Raji (cell line): ENCODE measurements around the gene CD244.

Experiments used
- POLR2A ChIP-seq: IDR thresholded peaks from 2 replicates; pipeline ENCODE4 v1.6.1; 2011; ENCODE audit warnings: low read depth, low read length, control low read depth; ENCODE audit not compliant: insufficient read depth

CD244 gene

DNA sequence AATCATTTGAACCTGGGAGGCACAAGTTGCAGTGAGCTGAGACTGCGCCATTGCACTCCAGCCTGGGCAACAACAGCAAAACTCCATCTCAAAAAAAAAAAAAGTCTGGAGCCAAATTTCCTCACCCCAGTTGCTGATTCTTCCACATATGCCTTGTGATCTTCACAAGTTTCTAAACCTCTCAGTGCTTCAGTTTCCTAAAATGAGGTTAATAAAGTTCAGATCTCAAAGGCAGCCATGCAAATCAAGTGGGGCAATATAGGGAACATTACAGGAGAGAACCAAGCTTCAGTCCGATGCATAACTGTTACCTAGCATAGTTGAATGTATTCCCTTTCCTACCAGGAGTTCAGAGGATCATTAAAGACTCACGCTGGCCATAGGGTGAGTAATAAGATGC, 17.5 kb upstream of the CD244 start:
- TF ChIP-seq POLR2A: no peak

- TF ChIP-seq POLR2A: no peak
These were observed 16.4 kb upstream of the CD244 start for GRCh38 chr1:160879056-160879455.

- TF ChIP-seq POLR2A: no peak
These were observed 14.5 kb upstream of the CD244 start for GRCh38 chr1:160877221-160877620.

GRCh38 chr1:160876311-160876710, 13.6 kb upstream of the CD244 start:
- no peak for TF ChIP-seq POLR2A

DNA sequence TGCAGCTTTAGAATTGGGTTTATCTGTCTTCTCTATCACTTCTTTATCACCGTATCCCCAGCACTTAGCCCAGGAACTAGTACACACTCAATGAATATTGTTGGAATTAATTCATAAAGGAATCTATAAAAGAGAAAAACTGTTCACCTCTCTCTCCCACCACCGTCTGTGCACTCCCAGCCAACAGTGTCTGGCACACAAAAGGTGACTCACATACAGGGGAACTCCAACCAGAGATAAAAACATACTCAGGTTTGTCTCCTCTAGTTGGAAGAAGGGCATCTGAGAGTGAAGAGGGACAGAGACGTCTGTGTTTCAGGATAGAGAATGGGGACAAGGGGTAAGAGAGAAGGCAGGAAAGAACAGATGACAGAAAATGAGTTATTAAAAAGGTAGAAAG, 12.2 kb upstream of the CD244 start:
- no peak for TF ChIP-seq POLR2A

- no peak for TF ChIP-seq POLR2A
These were observed 5.5 kb upstream of the CD244 start for GRCh38 chr1:160868141-160868540.

GRCh38 chr1:160866695-160867260, 4.1 kb upstream of the CD244 start:
- no peak for TF ChIP-seq POLR2A

DNA sequence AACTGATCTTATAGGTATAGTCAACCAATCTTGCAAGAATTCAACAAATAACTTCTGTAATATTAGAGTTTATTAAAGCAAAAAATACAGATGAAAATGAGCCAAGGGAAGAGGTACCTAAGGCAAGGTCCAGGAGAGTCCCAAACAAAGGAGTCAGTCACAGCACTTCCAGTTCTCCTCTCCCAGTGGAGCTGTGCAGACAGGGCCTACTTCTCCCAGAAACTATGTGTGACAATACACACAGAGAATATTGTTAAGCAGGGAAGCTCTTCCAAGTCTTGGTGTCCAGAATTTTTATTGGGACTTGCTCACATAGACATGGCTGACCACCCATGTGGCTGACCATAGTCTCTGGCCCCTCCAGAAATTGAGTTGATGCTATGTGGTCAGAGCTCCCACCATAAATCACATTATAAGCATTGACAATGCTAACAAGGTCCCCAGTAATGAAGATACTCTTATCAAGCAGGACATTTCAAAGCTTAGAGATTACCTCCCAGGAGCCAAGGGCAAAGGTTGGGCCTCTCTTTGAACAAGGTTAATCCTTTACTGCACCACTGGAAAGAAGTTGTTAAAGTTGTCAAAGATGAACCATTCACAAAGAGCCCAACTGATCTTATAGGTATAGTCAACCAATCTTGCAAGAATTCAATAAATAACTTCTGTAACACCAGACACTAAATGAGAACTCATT, 3.5 kb upstream of the CD244 start:
- no peak for TF ChIP-seq POLR2A

DNA sequence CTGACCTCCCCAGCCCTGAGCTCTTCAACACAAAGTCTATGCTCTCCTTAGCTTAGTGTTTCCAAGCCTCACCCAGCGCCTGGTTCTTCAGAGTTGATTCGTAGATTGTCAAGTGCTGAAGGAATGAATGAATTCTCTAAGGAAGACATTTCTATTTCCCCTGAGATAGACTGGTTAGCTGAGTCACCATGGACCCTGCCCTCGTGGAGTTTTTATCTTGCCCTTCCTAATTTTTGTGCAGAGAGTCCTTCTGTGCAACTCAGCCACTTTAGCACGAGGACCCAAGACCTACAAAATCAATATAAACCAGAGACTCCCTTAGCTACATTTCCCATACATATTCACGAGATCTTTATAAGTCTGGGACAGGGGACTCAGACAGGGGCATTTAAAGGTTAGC, 2.6 kb upstream of the CD244 start:
- no peak for TF ChIP-seq POLR2A

DNA sequence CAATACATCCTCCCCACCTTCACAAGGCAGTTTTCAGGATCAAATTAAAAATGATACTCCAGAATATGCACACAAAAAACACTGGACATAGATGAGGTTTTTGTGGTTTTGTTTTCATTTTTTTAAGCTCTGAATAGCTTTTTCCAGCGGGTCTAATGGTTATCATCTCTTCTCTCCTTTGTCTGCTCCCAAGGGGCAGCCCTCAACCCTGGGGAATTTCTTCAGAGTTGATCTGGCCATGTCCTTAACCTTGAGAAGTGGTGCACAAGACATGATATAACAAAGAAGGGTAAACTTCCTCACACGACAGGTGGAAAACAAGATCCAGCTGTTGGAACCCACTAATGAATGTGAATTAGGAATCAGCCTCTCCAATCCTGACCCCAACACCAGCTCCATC, 1.5 kb upstream of the CD244 start:
- no peak for TF ChIP-seq POLR2A

GRCh38 chr1:160863774-160864131, 1.1 kb upstream of the CD244 start:
- TF ChIP-seq POLR2A: no peak

DNA sequence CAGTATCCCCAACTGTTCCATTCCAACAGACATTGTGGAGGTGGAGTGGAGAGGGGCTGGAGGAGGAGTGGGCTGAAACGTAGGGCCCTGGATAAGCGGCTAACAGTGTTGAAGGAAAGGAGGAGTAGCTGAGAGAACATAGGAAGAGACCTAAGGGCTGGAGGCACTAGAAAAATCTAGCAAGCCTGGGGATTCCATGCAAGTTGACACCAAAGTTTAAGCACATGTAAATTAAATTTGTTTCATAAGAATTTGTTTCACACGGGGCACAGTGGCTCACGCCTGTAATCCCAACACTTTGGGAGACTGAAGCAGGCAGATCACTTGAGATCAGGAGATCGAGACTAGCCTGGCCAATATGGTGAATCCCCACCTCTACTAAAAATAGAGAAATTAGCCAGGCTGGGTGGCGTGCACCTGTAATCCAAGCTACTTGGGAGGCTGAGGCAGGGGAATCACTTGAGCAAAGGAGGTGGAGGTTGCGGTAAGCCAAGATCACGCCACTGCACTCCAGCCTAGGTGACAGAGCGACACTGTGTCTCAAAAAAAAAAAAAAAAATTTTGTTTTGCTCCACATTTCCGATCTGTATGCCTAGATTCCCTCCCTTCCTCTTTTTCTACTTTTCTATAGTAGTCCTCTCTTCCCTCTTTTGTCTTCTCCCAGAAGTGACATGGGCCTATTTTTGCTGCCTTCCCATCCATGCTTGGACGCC, 530 bp upstream of the CD244 start:
- no peak for TF ChIP-seq POLR2A

GRCh38 chr1:160860840-160861505, 1.7 kb downstream of the CD244 start:
- no peak for TF ChIP-seq POLR2A

GRCh38 chr1:160859166-160859565, 3.5 kb downstream of the CD244 start:
- TF ChIP-seq POLR2A: no peak

DNA sequence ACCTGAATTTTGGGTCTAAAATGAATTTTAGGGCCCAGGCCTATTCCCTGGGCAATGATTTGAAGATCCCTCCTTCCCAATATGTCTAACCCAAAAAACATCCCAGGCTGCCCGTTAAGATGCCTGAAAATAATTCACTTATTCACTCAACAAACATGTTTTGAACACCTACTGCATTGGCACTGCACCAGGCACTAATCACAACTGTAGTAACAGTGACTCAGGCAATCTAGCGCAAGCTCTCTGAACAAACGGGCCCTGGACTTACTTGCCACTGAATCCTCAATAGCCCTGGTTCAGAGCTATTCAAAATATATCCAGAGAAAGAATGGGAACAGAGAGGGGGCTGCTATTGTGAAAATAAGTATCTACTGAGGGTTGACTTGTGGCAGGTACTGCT, 4.2 kb downstream of the CD244 start:
- no peak for TF ChIP-seq POLR2A

DNA sequence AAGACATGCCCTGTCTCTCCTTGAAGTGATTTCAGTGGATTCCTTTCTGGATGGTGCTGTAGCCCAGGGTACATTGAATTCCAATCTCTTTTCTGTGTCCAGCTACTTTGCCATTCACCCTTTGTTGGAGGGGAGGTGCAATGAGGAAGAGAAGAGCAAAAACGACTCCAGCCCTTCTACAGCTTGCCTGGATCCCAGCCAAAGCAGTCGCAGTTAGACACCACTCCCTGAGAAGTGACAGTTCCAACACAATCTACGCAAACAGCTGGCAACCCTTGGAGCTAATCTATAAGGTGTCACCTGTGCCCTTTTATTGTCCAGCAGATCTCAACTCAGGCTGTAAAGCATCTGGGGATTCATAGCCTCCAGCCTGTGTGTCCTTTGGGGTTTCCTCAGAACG, 4.6 kb downstream of the CD244 start:
- TF ChIP-seq POLR2A: no peak

GRCh38 chr1:160855181-160855981, 7.3 kb downstream of the CD244 start:
- TF ChIP-seq POLR2A: no peak
